ENCODE results near the gene CER1.

GRCh38 chr9:14752871-14753270 is 30.3 kb upstream of the CER1 start:
- TF ChIP-seq CTCF (IDR thresholded peaks at IDR 0.05) (no peak), ZFX (IDR thresholded peaks at IDR 0.05; ENCODE audit: borderline replicate concordance) (no peak)

Measured in 22Rv1 (cell line).